AG04449 (cell line): Measurements from ENCODE around the gene ATPAF1.

ENCODE experiments used
- CTCF ChIA-PET: fragments of 350-600 bp; formaldehyde crosslinking; extraction: SDS; loops from one replicate; lab custom pipeline; 2021; ENCODE audit warnings: antibody characterized with exemption; lab: Yijun Ruan, JAX
- POLR2A ChIA-PET: fragments of 400-600, 350-600 bp; formaldehyde crosslinking; extraction: SDS; loops from one replicate; lab custom pipeline; 2020; ENCODE audit warnings: antibody characterized with exemption, inconsistent platforms; lab: Yijun Ruan, JAX
- DNase-seq: peaks from one replicate; pipeline ENCODE4 v3.0.0-alpha.2; 2010; ENCODE audit warnings: low read depth, low spot score
- H3K4me3 ChIP-seq: 2 replicates; pipeline ENCODE4 v1.5.1; 2011; ENCODE audit warnings: low read depth, mild to moderate bottlenecking, control low read depth, low read length
- CTCF ChIP-seq: IDR thresholded peaks from one replicate; pipeline ENCODE4 v1.5.1; 2011; ENCODE audit warnings: mild to moderate bottlenecking, moderate library complexity, low read length, control low read depth, inconsistent platforms; ENCODE audit not compliant: insufficient read depth; ENCODE audit errors: missing control alignments

ATPAF1 gene

GRCh38 chr1:46596846-46597245 lies 71.3 kb downstream of the ATPAF1 start:
- no peak overlapping the region for H3K4me3 ChIP-seq
- POLR2A ChIA-PET, result no interaction called here
- TF ChIP-seq CTCF, result no peak
- CTCF ChIA-PET, result interaction anchor here (1.5 to 1.6 kb wide), 2 partner anchors 50 to 128 kb away, joined by 3 to 5 read pairs; no protein-coding TSS in a partner anchor
- no peak for DNase-seq

GRCh38 chr1:46596036-46596435 lies 72.1 kb downstream of the ATPAF1 start:
- ChIA-PET CTCF (interaction anchor here (0.6 to 1.6 kb wide), 4 partner anchors 49 to 129 kb away, joined by 3 to 5 read pairs (median 3); a partner anchor contains a TSS), POLR2A (no interaction called here)
- no peak for DNase-seq
- no peak overlapping the region for H3K4me3 ChIP-seq
- TF ChIP-seq CTCF, result no peak

- ChIA-PET CTCF (no interaction called here), POLR2A (no interaction called here)
- no peak overlapping the region for H3K4me3 ChIP-seq
- DNase-seq, result no peak
- TF ChIP-seq CTCF, result no peak
Observed at GRCh38 chr1:46595127-46595526, 73.0 kb downstream of the ATPAF1 start.

- H3K4me3 ChIP-seq, result no peak overlapping the region
- ChIA-PET CTCF (interaction anchor here (1.0 kb wide), 1 partner anchor 8 kb away, joined by 4 read pairs; no protein-coding TSS in a partner anchor), POLR2A (no interaction called here)
- DNase-seq, result no peak
- TF ChIP-seq CTCF, result no peak
Observed at GRCh38 chr1:46594063-46594462, 74.1 kb downstream of the ATPAF1 start.

GRCh38 chr1:46592823-46593222 lies 75.3 kb downstream of the ATPAF1 start:
- TF ChIP-seq CTCF, result no peak
- POLR2A ChIA-PET, result no interaction called here
- CTCF ChIA-PET, result no interaction called here
- H3K4me3 ChIP-seq, result no peak overlapping the region
- no peak for DNase-seq

- ChIA-PET POLR2A (no interaction called here), CTCF (no interaction called here)
- no peak for TF ChIP-seq CTCF
- no peak for DNase-seq
- no peak overlapping the region for H3K4me3 ChIP-seq
Observed at GRCh38 chr1:46589529-46589928, 78.6 kb downstream of the ATPAF1 start.
